Activated CD4-positive, CD25-positive, alpha-beta regulatory T cell treated with anti-CD3 and anti-CD28 coated beads, Interleukin-2, amount 50 U/mL, for 72 hours (primary cell): ENCODE measurements around the gene KIF1C.

ENCODE experiments used
- DNase-seq: peaks from one replicate; pipeline ENCODE4 v3.0.0; 2021

The KIF1C gene

GRCh38 chr17:4969047-4969550, 28.7 kb upstream of the KIF1C start:
- DNase-seq = peak; percentile 47

GRCh38 chr17:4969551-4970173, 28.1 kb upstream of the KIF1C start:
- DNase-seq = no peak

GRCh38 chr17:4970273-4970672, 27.5 kb upstream of the KIF1C start:
- no peak for DNase-seq

DNA sequence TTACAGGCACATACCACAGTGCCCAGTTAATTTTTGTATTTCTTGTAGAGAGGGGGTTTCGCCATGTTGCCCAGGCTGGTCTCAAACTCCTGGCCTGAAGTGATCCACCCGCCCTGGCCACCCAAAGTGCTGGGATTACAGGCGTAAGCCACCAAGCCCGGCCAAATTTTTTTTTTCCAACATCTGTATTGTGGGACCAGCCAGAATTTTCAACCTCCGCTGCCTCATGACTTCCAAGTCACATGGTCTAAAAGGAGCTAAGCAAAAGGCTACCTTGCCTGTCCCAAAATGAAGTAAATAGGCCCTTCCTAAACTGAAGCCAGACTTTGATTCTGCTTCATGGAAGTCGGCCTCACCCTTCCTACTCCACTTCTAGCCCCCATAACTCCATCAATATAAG, 25.9 kb upstream of the KIF1C start:
- no peak for DNase-seq

GRCh38 chr17:4972322-4972721, 25.4 kb upstream of the KIF1C start:
- no peak for DNase-seq

DNA sequence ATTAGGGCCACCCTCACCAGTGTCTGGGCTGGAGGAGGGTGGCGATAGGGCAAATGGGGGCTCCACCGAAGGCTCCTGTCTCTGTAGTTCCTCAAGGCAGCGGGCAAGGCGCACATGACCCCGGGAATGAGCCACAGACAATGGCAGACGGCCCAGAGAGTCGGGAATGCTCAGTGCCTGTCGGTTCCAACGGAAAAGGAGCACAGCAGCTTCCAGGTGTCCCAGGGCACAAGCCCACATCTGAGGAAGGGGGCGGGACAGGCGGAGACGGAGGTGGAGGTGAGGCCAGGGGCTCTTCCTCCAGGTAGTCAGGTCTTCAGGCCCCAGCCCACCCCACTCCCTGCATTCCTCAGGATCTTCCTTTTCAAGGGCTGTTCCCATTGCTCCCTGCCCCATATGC, 25.0 kb upstream of the KIF1C start:
- DNase-seq = no peak

DNA sequence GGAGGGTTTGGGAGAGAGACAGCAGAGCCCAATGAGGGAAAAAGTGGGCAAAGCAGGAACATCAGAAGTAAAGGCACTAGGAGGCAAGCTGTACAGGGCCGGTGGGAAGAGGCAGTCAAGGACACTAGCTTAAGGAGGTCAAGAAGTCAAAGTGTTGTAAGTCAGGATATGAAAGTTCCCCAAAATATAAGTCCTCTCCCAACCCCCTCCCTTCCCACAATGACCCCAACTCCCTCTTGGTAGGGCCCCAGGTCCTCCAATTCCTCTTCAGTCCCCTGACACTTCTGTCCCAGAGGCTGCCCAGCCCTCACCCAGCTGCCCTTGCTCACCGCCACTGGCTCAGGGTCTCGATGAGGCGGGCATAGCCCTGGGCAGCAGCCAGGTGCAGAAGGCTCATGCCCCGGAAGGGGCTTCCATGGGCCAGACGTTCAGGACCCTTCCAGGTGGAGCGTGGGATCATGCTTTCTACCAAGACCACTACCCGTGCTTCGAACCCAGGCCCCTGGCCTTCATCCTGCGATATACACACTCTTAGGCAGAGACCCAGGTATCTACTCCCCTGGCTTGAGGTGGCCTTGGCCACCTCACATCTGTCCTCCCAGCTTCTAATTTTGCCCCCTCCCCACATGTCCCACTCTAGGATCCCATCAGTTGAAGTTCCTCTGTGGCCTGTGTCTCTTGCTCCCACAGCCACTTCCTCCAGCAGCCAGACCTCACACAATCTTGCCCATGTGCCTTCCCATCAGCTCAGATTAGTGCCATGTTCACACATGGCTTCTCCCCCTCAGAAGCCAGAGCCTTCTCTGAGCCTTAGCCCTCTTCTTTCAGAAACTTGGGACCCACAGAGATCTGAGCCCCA, 24.3 kb upstream of the KIF1C start:
- no peak for DNase-seq

GRCh38 chr17:4974115-4974670, 23.6 kb upstream of the KIF1C start:
- DNase-seq = no peak

DNA sequence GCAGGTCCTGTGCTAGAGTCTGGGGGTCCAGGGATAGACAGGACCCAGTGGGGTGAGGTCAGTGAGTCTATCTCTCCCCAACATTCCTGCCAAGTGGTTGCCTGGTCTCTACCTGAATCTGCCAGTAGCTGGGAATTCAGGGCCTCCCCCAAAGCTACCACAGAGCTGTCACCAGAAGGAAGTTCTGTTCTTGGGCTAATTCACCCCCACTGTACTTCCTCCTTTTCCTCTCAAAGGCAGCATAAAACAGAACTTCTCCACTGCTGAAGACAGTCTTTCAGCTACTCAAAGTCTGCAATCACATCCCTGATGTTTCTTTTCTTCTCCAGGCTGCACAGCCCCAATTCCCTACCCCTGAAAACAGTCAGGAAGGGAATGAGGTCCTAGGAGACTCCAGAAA, 19.0 kb upstream of the KIF1C start:
- no peak for DNase-seq

DNA sequence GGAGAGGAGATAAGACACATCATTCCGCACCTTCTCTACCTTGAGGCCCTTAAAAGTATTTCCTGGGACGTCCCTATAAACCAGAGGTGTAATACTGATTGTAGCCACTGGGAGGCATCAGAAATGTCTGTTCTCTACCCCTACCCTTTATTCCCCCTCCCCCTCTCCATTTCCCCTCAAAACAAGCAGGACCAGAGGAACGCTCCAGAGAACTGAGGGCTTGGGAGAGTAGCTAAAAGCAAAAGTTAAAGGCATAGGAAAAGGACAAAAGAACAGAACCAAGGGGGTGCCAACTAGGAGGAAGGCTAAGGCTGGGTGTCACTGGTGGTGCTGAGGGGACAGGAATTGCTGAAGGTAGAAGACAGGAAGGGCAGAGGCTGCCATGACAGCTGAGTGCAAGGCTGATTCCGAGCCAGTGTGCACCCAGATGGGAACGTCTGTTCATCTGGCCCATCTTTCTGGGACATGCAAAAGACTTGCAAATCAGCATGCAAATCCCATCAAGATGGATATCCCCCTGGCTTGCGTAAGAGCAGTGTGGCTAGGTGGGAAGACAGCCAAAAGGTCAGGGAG, 17.0 kb upstream of the KIF1C start:
- DNase-seq = no peak

GRCh38 chr17:4982305-4982704, 15.4 kb upstream of the KIF1C start:
- no peak for DNase-seq

- DNase-seq = no peak
These were observed 11.3 kb upstream of the KIF1C start for GRCh38 chr17:4986403-4986802.

GRCh38 chr17:4986951-4987766, 10.6 kb upstream of the KIF1C start, which contains the start of gene CAMTA2:
Gene CAMTA2 (minus strand): TSS chr17:4987675. CDS start chr17:4986222, 1,453 bp downstream.
- peak; percentile 86 for DNase-seq

GRCh38 chr17:4987767-4988567, 9.8 kb upstream of the KIF1C start:
- DNase-seq = no peak

GRCh38 chr17:4994081-4994595, 3.6 kb upstream of the KIF1C start:
- no peak for DNase-seq

DNA sequence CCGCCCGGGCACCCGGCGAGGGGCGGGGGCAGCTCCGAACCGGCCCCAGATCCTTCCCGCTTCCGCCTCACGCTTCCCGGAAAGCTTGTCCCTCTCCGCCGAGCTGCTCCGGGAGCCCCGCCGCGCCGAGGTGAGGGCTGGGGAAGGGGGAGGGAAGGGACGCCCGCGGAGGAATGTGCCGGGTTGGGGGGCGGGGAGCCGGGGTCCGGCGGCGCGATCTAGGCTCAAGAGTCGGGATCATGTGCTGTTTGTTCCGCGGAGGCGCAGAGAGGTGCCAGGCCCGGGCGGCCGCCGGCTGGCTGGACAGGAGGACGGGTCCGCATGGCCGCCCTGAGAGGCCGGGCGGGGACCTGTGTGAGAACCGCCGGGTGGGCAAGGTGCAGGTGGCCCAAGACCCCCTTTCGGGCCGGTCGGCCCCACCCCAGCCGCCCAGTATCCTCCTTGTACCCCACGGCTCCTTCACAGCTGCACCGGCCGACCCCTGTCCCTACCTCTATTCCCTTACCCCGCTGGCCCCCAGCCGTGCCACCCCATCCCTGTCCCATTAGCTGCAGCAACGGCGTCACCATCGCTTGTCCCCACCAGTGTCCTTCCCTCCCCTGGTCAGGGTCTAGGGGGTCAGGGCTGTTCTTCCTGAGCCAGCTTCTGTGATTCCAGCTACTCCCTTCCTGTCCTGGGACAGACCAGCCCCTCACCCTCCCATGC, 429 bp downstream of the KIF1C start:
- DNase-seq = peak; percentile 37

GRCh38 chr17:4998732-4999429, 1.1 kb downstream of the KIF1C start:
- DNase-seq = no peak

DNA sequence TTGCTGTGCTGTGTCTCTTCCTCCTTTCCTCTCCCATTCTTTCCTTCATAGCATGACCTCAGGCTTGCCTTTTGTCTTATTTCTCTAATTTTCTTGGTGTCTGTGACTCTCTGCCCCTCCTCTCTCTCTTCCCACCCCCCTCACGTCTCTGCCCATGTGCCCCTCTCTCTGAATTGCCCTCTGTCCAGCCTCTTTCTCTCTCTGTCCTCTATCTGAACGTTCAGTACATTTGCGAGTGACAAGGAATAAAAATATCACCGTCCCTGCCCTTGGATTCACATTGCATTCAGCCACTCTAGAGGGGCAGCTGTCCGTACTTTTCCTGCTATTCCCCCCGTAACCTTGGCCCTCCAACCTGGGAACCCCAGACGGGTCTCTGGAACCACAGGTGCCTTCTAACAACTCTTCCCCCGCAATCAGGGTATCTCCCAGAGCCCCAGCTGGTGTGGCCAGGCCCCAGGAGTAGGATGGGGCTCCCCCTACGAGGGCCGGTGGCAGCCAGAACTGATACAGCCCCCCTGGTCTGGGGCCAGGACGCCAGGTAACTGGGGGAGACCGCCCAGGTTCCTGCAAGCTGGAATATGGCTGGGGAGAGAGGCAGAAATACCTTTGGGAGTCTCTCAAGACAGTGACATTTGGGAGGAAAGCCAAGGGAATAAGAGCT, 1.8 kb downstream of the KIF1C start:
- no peak for DNase-seq

DNA sequence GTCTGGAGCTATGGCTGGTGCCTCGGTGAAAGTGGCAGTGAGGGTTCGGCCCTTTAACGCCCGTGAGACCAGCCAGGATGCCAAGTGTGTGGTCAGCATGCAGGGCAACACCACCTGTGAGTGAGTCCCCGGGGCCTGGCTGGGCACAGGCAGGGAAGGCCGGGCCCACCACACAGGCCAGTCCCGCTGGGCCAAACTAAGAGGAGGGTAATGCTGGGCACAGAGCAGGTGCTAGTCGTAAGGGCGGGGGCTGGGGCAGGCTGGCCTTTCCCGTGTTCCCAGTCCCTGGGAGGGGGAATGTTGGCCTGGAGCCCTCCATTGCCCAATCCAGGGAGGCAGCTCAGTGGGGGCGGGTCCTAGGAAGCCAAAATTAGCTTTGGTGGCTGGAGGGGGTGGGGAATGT, 2.5 kb downstream of the KIF1C start:
- no peak for DNase-seq
